Nephron (organoid): ENCODE data around the gene CTSD.
"Not testable (repeated sequence)": the region's sequence is repeated elsewhere in the genome, so short reads cannot be mapped to it uniquely, and the experiment has no call there.

Source experiments
- H3K27ac Mint-ChIP-seq, 3 experiments: 2 replicates each; pipeline ENCODE4 v1.8.0; 2020; ENCODE audit warnings: mixed read lengths in 3 of 3, mild to moderate bottlenecking in 2 of 3, moderate library complexity in 1 of 3
- H3K27me3 Mint-ChIP-seq: 2 replicates; pipeline ENCODE4 v1.8.0; 2021; ENCODE audit warnings: low read depth, mild to moderate bottlenecking, moderate library complexity, mixed read lengths
- H3K36me3 Mint-ChIP-seq: 2 replicates; pipeline ENCODE4 v1.8.0; 2020; ENCODE audit warnings: low read depth, mixed read lengths
- H3K4me1 Mint-ChIP-seq: 2 replicates; pipeline ENCODE4 v1.8.0; 2020; ENCODE audit warnings: mixed read lengths
- H3K4me3 Mint-ChIP-seq, 3 experiments: 2 replicates each; pipeline ENCODE4 v1.8.0; 2020; ENCODE audit warnings: mild to moderate bottlenecking in 3 of 3, mixed read lengths in 3 of 3, moderate library complexity in 2 of 3
- H3K9me3 Mint-ChIP-seq: 2 replicates; pipeline ENCODE4 v1.8.0; 2020; ENCODE audit warnings: mixed read lengths
- TF ChIP-seq, protein P1 (sequence below), 3 experiments: fragments of 200-600 bp; sonication (generic); IDR thresholded peaks; one replicate each; pipeline ENCODE4 v1.5.0; 2021; ENCODE audit warnings: antibody characterized with exemption in 3 of 3; ENCODE audit not compliant: unreplicated experiment in 3 of 3

The CTSD gene

DNA sequence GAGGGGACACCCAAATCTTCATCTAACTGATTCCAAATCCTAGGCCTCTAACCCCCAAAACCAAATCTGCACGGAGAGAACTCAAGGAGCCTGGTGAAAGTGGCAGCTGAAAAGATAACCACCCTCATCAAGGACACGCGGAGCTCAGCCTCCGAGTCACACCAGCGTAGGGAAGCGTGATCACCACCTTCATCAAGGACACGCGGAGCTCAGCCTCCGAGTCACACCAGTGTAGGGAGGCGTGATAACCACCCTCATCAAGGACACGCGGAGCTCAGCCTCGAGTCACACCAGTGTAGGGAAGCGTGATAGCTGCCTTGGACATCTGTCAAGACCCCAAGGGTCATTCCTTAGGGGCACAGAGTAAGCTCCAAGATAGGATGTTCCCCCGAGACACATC lies 41.8 kb upstream of the CTSD start:
- Mint-ChIP-seq H3K36me3 (no peaks in the 10 kb centered on the region), H3K9me3 (peaks cover 4% of the 10 kb centered on the region), H3K4me3 (no peak overlapping the region), H3K4me1 (no peaks in the 10 kb centered on the region), H3K27ac (no peak overlapping the region), H3K27me3 (peaks cover 20% of the 10 kb centered on the region)
- TF ChIP-seq, protein P1, sequence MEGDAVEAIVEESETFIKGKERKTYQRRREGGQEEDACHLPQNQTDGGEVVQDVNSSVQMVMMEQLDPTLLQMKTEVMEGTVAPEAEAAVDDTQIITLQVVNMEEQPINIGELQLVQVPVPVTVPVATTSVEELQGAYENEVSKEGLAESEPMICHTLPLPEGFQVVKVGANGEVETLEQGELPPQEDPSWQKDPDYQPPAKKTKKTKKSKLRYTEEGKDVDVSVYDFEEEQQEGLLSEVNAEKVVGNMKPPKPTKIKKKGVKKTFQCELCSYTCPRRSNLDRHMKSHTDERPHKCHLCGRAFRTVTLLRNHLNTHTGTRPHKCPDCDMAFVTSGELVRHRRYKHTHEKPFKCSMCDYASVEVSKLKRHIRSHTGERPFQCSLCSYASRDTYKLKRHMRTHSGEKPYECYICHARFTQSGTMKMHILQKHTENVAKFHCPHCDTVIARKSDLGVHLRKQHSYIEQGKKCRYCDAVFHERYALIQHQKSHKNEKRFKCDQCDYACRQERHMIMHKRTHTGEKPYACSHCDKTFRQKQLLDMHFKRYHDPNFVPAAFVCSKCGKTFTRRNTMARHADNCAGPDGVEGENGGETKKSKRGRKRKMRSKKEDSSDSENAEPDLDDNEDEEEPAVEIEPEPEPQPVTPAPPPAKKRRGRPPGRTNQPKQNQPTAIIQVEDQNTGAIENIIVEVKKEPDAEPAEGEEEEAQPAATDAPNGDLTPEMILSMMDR (IDR thresholded peaks at IDR 0.05; ENCODE audit: unreplicated experiment in 3 of 3), result no peak

DNA sequence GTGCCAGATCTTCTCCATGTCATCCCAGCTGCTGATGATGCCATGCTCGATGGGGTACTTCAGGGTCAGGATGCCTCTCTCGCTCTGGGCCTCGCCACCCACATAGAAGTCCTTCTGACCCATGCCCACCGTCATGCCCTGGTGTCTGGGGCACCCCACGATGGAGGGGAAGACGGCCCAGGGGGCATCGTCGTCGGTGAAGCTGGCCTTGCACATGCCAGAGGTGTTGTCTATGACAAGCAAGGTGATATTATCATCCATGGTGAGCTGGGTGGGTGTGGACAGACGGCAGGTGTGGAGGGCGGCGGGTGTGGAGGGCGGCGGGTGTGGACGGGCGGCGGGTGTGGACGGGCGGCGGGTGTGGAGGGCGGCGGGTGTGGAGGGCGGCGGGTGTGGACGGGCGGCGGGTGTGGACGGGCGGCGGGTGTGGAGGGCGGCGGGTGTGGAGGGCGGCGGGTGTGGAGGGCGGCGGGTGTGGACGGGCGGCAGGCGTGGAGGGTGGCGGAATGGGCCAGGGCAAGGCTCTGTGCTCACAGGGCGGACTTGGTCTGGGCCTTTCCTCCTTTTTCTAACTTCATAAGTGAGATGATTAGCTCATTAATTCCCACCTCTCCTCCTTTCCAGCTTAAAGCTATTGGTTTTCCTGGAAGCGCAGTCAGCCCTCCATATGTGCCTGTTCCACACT lies 40.2 kb upstream of the CTSD start:
- peaks cover 17% of the 10 kb centered on the region for H3K27me3 Mint-ChIP-seq
- not testable (repeated sequence) for H3K27ac Mint-ChIP-seq, H3K4me1 Mint-ChIP-seq, H3K36me3 Mint-ChIP-seq, H3K9me3 Mint-ChIP-seq, H3K4me3 Mint-ChIP-seq

DNA sequence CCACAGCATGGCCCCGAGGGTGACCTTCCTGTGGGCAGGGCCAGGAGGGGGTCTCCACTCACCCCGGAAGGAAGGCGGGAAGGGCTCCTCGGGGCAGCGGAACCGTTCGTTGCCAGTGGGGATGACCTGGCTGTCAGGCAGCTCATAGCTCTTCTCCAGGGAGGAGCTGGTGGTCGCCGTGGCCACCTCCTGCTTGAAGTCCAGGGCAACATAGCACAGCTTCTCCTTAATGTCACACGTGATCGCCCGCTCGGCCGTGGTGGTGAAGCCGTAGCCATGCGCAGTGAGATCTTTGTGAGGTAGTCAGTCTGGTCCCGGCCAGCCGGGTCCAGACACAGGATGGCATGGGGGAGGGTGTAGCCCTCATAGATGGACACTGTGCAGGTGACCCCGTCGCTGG lies 39.5 kb upstream of the CTSD start:
- Mint-ChIP-seq H3K36me3 (no peaks in the 10 kb centered on the region), H3K9me3 (no peaks in the 10 kb centered on the region), H3K4me1 (no peaks in the 10 kb centered on the region), H3K27me3 (peaks cover 10% of the 10 kb centered on the region), H3K4me3 (no peak overlapping the region), H3K27ac (no peak overlapping the region)
- TF ChIP-seq, protein P1 (IDR thresholded peaks at IDR 0.05; ENCODE audit: unreplicated experiment in 3 of 3), result no peak

DNA sequence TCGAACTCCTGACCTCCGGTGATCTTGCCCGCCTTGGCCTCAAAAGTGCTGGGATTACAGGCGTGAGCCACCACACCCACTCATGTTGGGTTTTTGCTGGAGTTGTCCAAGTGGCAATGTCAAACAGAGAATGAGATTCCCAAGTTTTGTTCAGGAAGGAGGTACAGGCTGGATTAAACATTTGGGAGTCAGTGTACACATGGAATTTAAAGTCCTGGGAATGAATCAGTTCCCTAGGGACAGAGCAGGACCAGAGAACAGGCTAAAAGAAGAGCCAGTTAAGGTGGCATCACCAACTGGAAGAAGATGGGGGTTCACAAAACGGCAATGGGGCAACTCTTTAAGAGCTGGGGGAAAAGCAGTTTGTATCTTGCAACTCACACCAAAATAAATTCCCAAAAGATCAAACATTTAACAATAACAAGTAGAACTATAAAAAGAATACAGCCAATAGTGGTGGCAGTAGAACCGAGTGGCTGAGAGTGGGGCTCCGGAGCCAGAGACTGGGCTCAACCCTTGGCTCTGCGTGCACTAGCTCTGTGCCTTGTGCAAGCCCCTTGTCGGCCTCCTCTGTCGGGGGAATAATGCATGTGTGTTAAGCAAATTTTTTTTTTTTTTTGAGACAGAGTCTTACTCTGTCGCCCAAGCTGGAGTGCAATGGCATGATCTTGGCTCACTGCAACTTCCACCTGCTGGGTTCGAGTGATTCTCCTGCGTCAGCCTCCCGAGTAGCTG lies 33.8 kb upstream of the CTSD start:
- no peaks in the 10 kb centered on the region for H3K9me3 Mint-ChIP-seq
- TF ChIP-seq, protein P1 (IDR thresholded peaks at IDR 0.05; ENCODE audit: unreplicated experiment in 3 of 3), result no peak
- no peaks in the 10 kb centered on the region for H3K4me1 Mint-ChIP-seq
- no peaks in the 10 kb centered on the region for H3K36me3 Mint-ChIP-seq
- H3K4me3 Mint-ChIP-seq, result no peak overlapping the region
- H3K27me3 Mint-ChIP-seq, result peaks cover 29% of the 10 kb centered on the region
- H3K27ac Mint-ChIP-seq, result no peak overlapping the region

DNA sequence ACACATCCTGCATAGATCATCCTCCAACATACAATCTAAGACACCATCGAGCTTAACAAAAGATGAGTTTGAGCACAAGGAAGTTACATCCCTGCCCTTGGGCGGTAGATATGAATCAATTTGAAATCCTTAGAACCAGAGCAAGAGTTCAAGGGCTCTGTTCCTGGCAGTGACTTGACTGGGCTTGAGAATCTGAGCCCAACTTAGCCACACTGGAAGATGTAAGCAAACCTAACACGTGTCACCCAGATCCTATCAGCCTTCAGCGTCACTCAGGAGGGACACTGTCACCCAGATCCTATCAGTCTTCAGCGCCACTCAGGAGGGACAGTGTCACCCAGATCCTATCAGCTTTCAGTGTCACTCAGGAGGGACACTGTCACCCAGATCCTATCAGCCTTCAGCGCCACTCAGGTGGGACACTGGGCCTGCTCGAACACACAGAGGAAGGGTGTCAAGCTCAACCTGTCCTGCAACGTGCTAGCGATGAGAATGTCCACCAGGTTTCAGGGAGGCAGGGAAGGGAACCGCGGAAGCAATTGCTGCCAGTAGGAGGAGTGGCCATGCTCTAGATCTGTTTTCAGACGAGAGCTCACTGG lies 32.8 kb upstream of the CTSD start:
- TF ChIP-seq, protein P1 (IDR thresholded peaks at IDR 0.05; ENCODE audit: unreplicated experiment in 3 of 3), result no peak
- Mint-ChIP-seq H3K4me3 (no peak overlapping the region), H3K27me3 (peaks cover 33% of the 10 kb centered on the region)

DNA sequence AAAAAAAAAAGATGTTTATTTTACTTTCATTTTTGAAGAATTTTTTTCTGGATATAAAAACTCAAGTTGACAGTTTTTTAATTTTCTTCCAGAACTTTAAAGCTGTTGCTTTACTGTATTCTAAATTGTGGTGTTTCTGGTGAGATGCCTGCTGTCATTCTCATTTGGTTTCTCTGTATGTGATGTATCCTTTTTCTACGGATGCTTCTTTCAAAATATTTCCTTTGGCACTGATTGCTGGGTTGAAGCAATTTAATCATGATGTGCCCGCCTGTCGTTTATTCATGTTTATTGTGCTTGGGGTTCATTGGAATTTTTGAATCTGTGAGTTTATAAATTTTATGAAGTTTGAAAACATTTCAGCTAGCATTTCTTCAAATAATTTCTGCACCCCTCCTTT lies 29.4 kb upstream of the CTSD start:
- Mint-ChIP-seq H3K4me1 (no peaks in the 10 kb centered on the region), H3K9me3 (peaks cover 3% of the 10 kb centered on the region), H3K27ac (no peak overlapping the region), H3K36me3 (no peaks in the 10 kb centered on the region), H3K4me3 (no peak overlapping the region), H3K27me3 (peaks cover 39% of the 10 kb centered on the region)
- TF ChIP-seq, protein P1 (IDR thresholded peaks at IDR 0.05; ENCODE audit: unreplicated experiment in 3 of 3), result no peak

More for the DNA sequence above, 32.8 kb upstream of the CTSD start:
- no peaks in the 10 kb centered on the region for H3K4me1 Mint-ChIP-seq
- no peak overlapping the region for H3K27ac Mint-ChIP-seq
- H3K9me3 Mint-ChIP-seq, result no peaks in the 10 kb centered on the region
- no peaks in the 10 kb centered on the region for H3K36me3 Mint-ChIP-seq
